ENCODE data around the gene GPR146. TPM values are rescaled to one million over a fixed set of nuclear protein-coding genes. Genes with fewer than 3 reads are reported as not detected.

The GPR146 gene
- total RNA-seq, 1 experiment from 2014 or later, result 22.2 TPM

- in situ Hi-C loops (cut with HindIII; ENCODE audit: low pct_unique_long_range_greater_than_20kb, low sequenced_read_pairs), result no loop called here
- no peak for DNase-seq (ENCODE audit: low read depth)
Observed at GRCh38 chr7:1106793-1107421, 62.6 kb downstream of the GPR146 start.

- in situ Hi-C loops (cut with HindIII; ENCODE audit: low pct_unique_long_range_greater_than_20kb, low sequenced_read_pairs), result no loop called here
- no peak for DNase-seq (ENCODE audit: low read depth)
Observed at GRCh38 chr7:1108264-1108920, 64.0 kb downstream of the GPR146 start.

Other genes with a start within 250 kb of the GPR146 start
- 111 and 198 TPM in 2 replicates for gene SUN1, start 212.1 kb upstream of the GPR146 start, total RNA-seq (2014; rRNA removed; shearing (Covaris generic); ENCODE audit: low replicate concordance)
- gene GET4, start 168.0 kb upstream of the GPR146 start, total RNA-seq (2014; rRNA removed; shearing (Covaris generic); ENCODE audit: low replicate concordance), result 106 and 117 TPM in 2 replicates
- gene ADAP1, start 89.9 kb upstream of the GPR146 start, total RNA-seq (2014; rRNA removed; shearing (Covaris generic); ENCODE audit: low replicate concordance), result 8.3 TPM in 1 of 2 replicates, not detected in the other
- gene COX19, start 69.0 kb upstream of the GPR146 start, total RNA-seq (2014; rRNA removed; shearing (Covaris generic); ENCODE audit: low replicate concordance), result 7.6 and 10.1 TPM in 2 replicates
- gene CYP2W1, start 61.4 kb upstream of the GPR146 start, total RNA-seq (2014; rRNA removed; shearing (Covaris generic); ENCODE audit: low replicate concordance), result not detected in 2 replicates
- 2.5 and 7.7 TPM in 2 replicates for gene GPER1, start 43.6 kb downstream of the GPR146 start, total RNA-seq (2014; rRNA removed; shearing (Covaris generic); ENCODE audit: low replicate concordance)
- gene ZFAND2A, start 115.7 kb downstream of the GPR146 start, total RNA-seq (2014; rRNA removed; shearing (Covaris generic); ENCODE audit: low replicate concordance), result 22.4 TPM in 2 replicates
- not detected in 2 replicates for gene UNCX, start 188.3 kb downstream of the GPR146 start, total RNA-seq (2014; rRNA removed; shearing (Covaris generic); ENCODE audit: low replicate concordance)

Data from Caki2 (cell line).